KG1 (cell line): Measurements from ENCODE around the gene EEF2KMT.

Source experiments
- DNase-seq: peaks from one replicate; lab custom pipeline; 2025; lab: John Stamatoyannopoulos, UW

EEF2KMT gene

GRCh38 chr16:5041600-5042133 is 55.9 kb downstream of the EEF2KMT start:
- DNase-seq = no peak

- DNase-seq = no peak
These were observed 57.1 kb downstream of the EEF2KMT start for GRCh38 chr16:5040451-5040850.

- no peak for DNase-seq
These were observed 61.1 kb downstream of the EEF2KMT start for GRCh38 chr16:5036228-5037156.

GRCh38 chr16:5035909-5036227 is 61.7 kb downstream of the EEF2KMT start:
- DNase-seq = no peak
